Left renal cortex interstitium (tissue), 4 donors: ENCODE results near the gene FGD4. TPM values are rescaled to one million over a fixed set of nuclear protein-coding genes. Genes with fewer than 3 reads are reported as not detected.

Experiments
- DNase-seq, 4 donors: peaks; one replicate each; pipeline ENCODE4 v3.0.0-alpha.2; 2013; ENCODE audit warnings: low read depth in 4 of 4, low spot score in 2 of 4, missing footprints in 1 of 4
- polyA plus RNA-seq, 4 donors: library from polyadenylated mRNA; unstranded; fragments of 120-200 nt; gene quantifications; one replicate each; pipeline ENCODE4 v1.2.1, GENCODE V29; 2013; ENCODE audit not compliant: insufficient read length in 4 of 4

The FGD4 gene
- polyA plus RNA-seq, 4 donors, result 14.2 to 18.5 (median 16.9) TPM

- no peak for DNase-seq
These were observed 54.7 kb downstream of the FGD4 start for GRCh38 chr12:32454075-32454474.

GRCh38 chr12:32454866-32455265 is 55.5 kb downstream of the FGD4 start:
- DNase-seq, result no peak

- peak in 1 of 4 donors; percentile 42 for DNase-seq
These were observed 56.3 kb downstream of the FGD4 start for GRCh38 chr12:32455607-32456071.

- no peak for DNase-seq
These were observed 58.1 kb downstream of the FGD4 start for GRCh38 chr12:32457251-32458025.

- no peak for DNase-seq
These were observed 61.3 kb downstream of the FGD4 start for GRCh38 chr12:32460638-32461037.

GRCh38 chr12:32462908-32463307 is 63.5 kb downstream of the FGD4 start:
- DNase-seq, result no peak

- DNase-seq, result no peak
These were observed 66.8 kb downstream of the FGD4 start for GRCh38 chr12:32466187-32466586.

- DNase-seq, result no peak
These were observed 67.8 kb downstream of the FGD4 start for GRCh38 chr12:32466986-32467711.

- DNase-seq, result no peak
These were observed 68.9 kb downstream of the FGD4 start for GRCh38 chr12:32467959-32468863.

- DNase-seq, result no peak
These were observed 71.6 kb downstream of the FGD4 start for GRCh38 chr12:32470936-32471470.

GRCh38 chr12:32471591-32472001 is 72.2 kb downstream of the FGD4 start:
- DNase-seq, result no peak

GRCh38 chr12:32475724-32476123 is 76.4 kb downstream of the FGD4 start:
- DNase-seq, result no peak

- DNase-seq, result no peak
These were observed 77.1 kb downstream of the FGD4 start for GRCh38 chr12:32476446-32476845.

- no peak for DNase-seq
These were observed 78.4 kb downstream of the FGD4 start for GRCh38 chr12:32477714-32478113.

- DNase-seq, result no peak
These were observed 78.8 kb downstream of the FGD4 start for GRCh38 chr12:32478166-32478565.

GRCh38 chr12:32478858-32479725 is 79.7 kb downstream of the FGD4 start:
- DNase-seq, result no peak

- no peak for DNase-seq
These were observed 82.9 kb downstream of the FGD4 start for GRCh38 chr12:32482226-32482625.

GRCh38 chr12:32483499-32483898 is 84.1 kb downstream of the FGD4 start:
- no peak for DNase-seq

GRCh38 chr12:32483993-32484392 is 84.6 kb downstream of the FGD4 start:
- no peak for DNase-seq

GRCh38 chr12:32486158-32486557 is 86.8 kb downstream of the FGD4 start:
- DNase-seq, result no peak
